ENCODE results near the gene KCNJ1.

- TF ChIP-seq CTCF (IDR thresholded peaks at IDR 0.05) (no peak), POLR2AphosphoS5 (IDR thresholded peaks at IDR 0.05) (no peak)
These were observed 43.5 kb upstream of the KCNJ1 start for GRCh38 chr11:128910576-128910975.
